Skin of body (tissue), 2 donors: Measurements from ENCODE around the gene PLEKHG7. TPM values are rescaled to one million over a fixed set of nuclear protein-coding genes. Genes with fewer than 3 reads are reported as not detected.
A peak's percentile ranks its signal among the peaks of the same experiment; 100 is the strongest.
"Not testable (repeated sequence)": the region's sequence is repeated elsewhere in the genome, so short reads cannot be mapped to it uniquely, and the experiment has no call there.

ENCODE experiments used
- DNase-seq: peaks from one replicate; lab custom pipeline; 2025; lab: John Stamatoyannopoulos, UW
- total RNA-seq: library from RNA; depleted of rRNA; stranded (reverse); fragments of >200 nt; gene quantifications from one replicate; pipeline ENCODE4 v1.2.3, GENCODE V29; 2014

The PLEKHG7 gene
- total RNA-seq = not detected

- no peak for DNase-seq
Measured at GRCh38 chr12:92702754-92703679, at the start of gene PLEKHG7. TSS of gene PLEKHG7 (plus strand) at chr12:92702989. CDS start at chr12:92706632, 3,643 bp downstream.

- not testable (repeated sequence) for DNase-seq
Measured at GRCh38 chr12:92654256-92654655, 48.5 kb upstream of the PLEKHG7 start.

GRCh38 chr12:92654929-92655328 lies 47.9 kb upstream of the PLEKHG7 start:
- DNase-seq = peak; percentile 89

GRCh38 chr12:92656911-92657310 lies 45.9 kb upstream of the PLEKHG7 start:
- DNase-seq = no peak

- DNase-seq = no peak
Measured at GRCh38 chr12:92657770-92658169, 45.0 kb upstream of the PLEKHG7 start.

GRCh38 chr12:92658611-92659010 lies 44.2 kb upstream of the PLEKHG7 start:
- DNase-seq = no peak

- DNase-seq = no peak
Measured at GRCh38 chr12:92661269-92661668, 41.5 kb upstream of the PLEKHG7 start.

- no peak for DNase-seq
Measured at GRCh38 chr12:92665496-92665895, 37.3 kb upstream of the PLEKHG7 start.

- no peak for DNase-seq
Measured at GRCh38 chr12:92668739-92669138, 34.0 kb upstream of the PLEKHG7 start.

GRCh38 chr12:92671524-92671923 lies 31.3 kb upstream of the PLEKHG7 start:
- not testable (repeated sequence) for DNase-seq

GRCh38 chr12:92673756-92674155 lies 29.0 kb upstream of the PLEKHG7 start:
- no peak for DNase-seq

- no peak for DNase-seq
Measured at GRCh38 chr12:92674500-92674899, 28.3 kb upstream of the PLEKHG7 start.

GRCh38 chr12:92675092-92675865 lies 27.5 kb upstream of the PLEKHG7 start:
- DNase-seq = no peak

- no peak for DNase-seq
Measured at GRCh38 chr12:92676710-92677109, 26.1 kb upstream of the PLEKHG7 start.

GRCh38 chr12:92690601-92691000 lies 12.2 kb upstream of the PLEKHG7 start:
- DNase-seq = no peak

GRCh38 chr12:92695056-92695455 lies 7.7 kb upstream of the PLEKHG7 start:
- no peak for DNase-seq

GRCh38 chr12:92695577-92695976 lies 7.2 kb upstream of the PLEKHG7 start:
- no peak for DNase-seq

- peak; percentile 13 for DNase-seq
Measured at GRCh38 chr12:92696216-92696615, 6.6 kb upstream of the PLEKHG7 start.

- no peak for DNase-seq
Measured at GRCh38 chr12:92698474-92698873, 4.3 kb upstream of the PLEKHG7 start.

GRCh38 chr12:92701441-92701840 lies 1.3 kb upstream of the PLEKHG7 start:
- DNase-seq = no peak

GRCh38 chr12:92703786-92704185 lies 997 bp downstream of the PLEKHG7 start:
- no peak for DNase-seq

GRCh38 chr12:92706594-92706993 lies 3.8 kb downstream of the PLEKHG7 start:
- no peak for DNase-seq
